Gastroesophageal sphincter (tissue), 3 donors: ENCODE measurements around the gene PNCK.

Experiments used
- POLR2AphosphoS5 ChIP-seq: sonication (generic); formaldehyde crosslinking; IDR thresholded peaks from one replicate; pipeline ENCODE4 v1.6.1; 2017; ENCODE audit warnings: antibody characterized with exemption
- TF ChIP-seq, protein P1 (sequence below), 4 experiments: fragments of 200-600 bp in 2 of 4; fragments of 450-650 bp in 2 of 4; sonication (generic) in 1 of 4; IDR thresholded peaks; one replicate each; pipeline ENCODE4 v1.5.1; 2017 to 2019; ENCODE audit warnings: antibody characterized with exemption in 4 of 4, mild to moderate bottlenecking in 2 of 4, moderate library complexity in 2 of 4

DNA sequence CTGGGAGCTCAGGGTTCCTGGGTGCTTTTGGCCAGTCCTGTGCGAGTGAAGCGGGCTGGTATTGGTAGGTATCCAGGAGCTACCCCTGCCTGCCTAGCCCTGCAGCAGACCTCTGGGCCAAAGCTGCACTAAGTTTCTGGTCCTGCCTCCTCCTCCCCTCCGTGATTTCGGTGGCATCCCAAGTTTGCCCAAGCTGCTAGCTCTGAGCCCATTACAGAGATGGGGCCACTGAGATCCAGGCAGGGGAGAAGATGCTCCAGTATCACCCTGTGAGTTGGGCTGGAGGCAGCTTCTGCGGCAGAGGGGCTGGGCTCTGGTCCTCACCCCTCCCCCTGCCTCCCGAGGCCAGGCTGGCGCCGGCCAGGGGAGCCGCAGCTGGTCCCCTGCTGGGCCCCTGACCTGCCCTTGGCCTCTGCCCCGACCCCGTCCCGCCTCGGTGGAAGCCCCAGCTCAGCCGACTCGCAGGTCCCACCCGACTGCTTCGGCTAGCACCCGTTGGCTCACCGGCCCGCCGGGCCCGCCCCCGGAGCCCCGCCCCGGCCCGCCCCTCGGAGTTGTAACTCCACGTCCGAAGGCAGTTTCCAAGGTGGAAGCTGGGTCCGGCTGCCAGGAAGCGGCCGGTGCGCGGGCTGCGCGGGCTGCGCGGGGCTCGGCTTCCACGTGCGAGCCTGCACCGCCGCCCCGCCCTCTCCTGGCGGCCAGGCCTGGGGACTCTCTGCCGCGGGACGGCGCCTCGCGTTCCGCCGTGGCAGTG, 26.8 kb downstream of the PNCK start, which contains the start of gene DUSP9:
- TF ChIP-seq, protein P1, sequence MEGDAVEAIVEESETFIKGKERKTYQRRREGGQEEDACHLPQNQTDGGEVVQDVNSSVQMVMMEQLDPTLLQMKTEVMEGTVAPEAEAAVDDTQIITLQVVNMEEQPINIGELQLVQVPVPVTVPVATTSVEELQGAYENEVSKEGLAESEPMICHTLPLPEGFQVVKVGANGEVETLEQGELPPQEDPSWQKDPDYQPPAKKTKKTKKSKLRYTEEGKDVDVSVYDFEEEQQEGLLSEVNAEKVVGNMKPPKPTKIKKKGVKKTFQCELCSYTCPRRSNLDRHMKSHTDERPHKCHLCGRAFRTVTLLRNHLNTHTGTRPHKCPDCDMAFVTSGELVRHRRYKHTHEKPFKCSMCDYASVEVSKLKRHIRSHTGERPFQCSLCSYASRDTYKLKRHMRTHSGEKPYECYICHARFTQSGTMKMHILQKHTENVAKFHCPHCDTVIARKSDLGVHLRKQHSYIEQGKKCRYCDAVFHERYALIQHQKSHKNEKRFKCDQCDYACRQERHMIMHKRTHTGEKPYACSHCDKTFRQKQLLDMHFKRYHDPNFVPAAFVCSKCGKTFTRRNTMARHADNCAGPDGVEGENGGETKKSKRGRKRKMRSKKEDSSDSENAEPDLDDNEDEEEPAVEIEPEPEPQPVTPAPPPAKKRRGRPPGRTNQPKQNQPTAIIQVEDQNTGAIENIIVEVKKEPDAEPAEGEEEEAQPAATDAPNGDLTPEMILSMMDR (IDR thresholded peaks at IDR 0.05), result no peak
- TF ChIP-seq POLR2AphosphoS5, result no peak
